HUES48 (cell line): ENCODE measurements around the gene TIMM10.

Experiments used
- H3K27ac ChIP-seq: one replicate; pipeline ENCODE4 v1.7.0; 2013; ENCODE audit warnings: low read depth, low read length, inconsistent platforms
- H3K27me3 ChIP-seq: 2 replicates; pipeline ENCODE4 v1.6.1; 2013; ENCODE audit warnings: mild to moderate bottlenecking, low read length; ENCODE audit not compliant: control insufficient read depth, insufficient read depth
- H3K36me3 ChIP-seq: 2 replicates; pipeline ENCODE4 v1.6.1; 2013; ENCODE audit warnings: low read length; ENCODE audit not compliant: control insufficient read depth, insufficient read depth
- H3K4me1 ChIP-seq: 2 replicates; pipeline ENCODE4 v1.6.1; 2013; ENCODE audit warnings: mild to moderate bottlenecking, low read length; ENCODE audit not compliant: control insufficient read depth, insufficient read depth
- H3K4me3 ChIP-seq: 2 replicates; pipeline ENCODE4 v1.5.1; 2013; ENCODE audit warnings: mild to moderate bottlenecking, low read depth, low read length
- H3K9ac ChIP-seq: 2 replicates; pipeline ENCODE4 v1.6.1; 2013; ENCODE audit warnings: mild to moderate bottlenecking, low read depth, low read length, moderate library complexity
- H3K9me3 ChIP-seq: 2 replicates; pipeline ENCODE4 v1.6.1; 2013; ENCODE audit warnings: low read length; ENCODE audit not compliant: control insufficient read depth, insufficient read depth

The TIMM10 gene

DNA sequence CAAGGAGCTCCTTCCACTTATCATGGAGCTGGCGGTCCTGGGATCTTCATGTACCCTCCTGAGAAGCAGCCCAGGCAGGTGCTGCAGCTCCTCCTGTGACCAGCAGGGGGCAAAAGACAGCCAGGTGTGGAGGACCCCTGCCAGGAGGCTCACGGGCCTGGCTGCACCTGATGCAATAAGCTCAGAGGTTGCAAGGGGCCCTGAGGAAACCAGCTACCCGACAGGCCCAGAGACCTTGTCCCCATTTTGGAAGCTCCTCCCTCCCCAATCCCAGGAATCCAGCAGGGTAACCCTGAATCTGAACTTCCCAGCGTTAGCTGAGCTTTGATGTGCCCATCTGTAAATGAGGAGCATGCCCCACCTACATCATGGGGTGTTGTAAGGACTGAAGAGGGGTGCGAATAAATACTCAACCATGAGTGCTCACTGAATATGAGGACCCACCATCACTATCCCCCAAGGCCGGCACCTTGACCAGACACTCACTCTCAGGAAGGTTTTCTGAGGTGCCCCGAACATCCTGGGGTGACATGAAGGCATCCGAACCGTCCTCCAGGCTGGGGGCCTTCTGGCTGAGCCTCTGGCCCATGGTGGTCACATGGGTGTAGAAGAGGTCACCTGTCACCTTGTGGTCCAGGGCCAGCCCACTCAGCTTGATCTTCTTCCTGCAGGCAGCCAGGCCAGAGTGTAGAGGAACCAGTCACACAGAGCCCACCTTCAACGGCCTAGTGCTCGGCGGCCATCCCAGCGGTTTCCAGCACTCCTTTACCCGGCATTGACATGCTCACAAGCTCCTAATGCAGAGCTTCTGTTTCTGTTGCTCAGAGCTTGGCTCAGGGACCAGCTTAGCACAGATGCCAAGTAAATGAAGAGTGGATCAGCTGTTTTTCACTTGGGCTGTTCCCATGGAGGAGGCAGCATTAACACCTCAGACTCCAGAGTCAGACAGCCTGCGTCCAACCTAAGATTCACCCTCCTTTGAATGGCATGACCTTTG, 36.7 kb downstream of the TIMM10 start:
- H3K9ac ChIP-seq, result peak overlapping the region; percentile 66
- peaks cover 11% of the 10 kb centered on the region; the same call in 1 of the 2 replicates for H3K4me1 ChIP-seq
- peak overlapping the region; percentile 36 for H3K27ac ChIP-seq

DNA sequence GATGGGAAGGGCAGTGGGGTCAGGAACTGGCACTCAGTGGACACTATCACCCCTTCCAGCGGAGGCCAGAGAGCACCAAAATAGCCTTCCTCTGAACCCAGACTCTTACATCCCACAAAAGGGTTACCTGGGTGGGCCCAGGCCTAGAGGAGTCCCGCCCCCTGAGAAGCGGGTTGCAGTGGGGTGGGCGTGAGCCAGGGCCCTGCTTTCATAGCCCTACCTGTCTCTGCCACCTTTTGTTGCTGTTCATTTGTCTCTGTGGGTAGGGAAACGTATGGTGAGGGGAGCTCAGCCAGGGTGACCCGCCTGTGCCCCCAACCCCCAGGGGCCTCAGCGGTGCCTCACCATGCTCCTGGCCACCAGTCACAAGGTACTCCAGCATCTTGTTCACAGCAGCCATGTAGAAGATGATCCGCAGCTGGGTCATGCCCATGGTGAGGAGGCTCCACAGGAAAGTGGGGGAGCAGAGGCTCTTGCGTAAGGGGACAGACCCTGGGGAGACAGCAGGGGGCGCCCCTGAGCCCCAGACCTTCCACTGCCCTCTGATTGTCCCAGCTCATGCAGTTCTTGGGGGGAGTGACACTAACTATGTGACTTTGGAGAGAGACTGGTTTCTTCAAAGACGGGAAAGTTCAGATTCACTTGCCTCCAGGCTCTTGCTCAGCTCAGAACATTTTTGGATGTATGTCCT, 39.0 kb downstream of the TIMM10 start:
- H3K27me3 ChIP-seq, result no peaks in the 10 kb centered on the region
- H3K9ac ChIP-seq, result no peak overlapping the region
- H3K27ac ChIP-seq, result no peak overlapping the region
- H3K4me1 ChIP-seq, result peaks cover 11% of the 10 kb centered on the region; the same call in 1 of the 2 replicates
- H3K9me3 ChIP-seq, result no peaks in the 10 kb centered on the region
- H3K4me3 ChIP-seq, result no peak overlapping the region
- peaks cover 42% of the 10 kb centered on the region for H3K36me3 ChIP-seq

More for the DNA sequence above, 36.7 kb downstream of the TIMM10 start:
- Histone ChIP-seq H3K36me3 (peaks cover 43% of the 10 kb centered on the region), H3K4me3 (no peak overlapping the region), H3K27me3 (no peaks in the 10 kb centered on the region), H3K9me3 (no peaks in the 10 kb centered on the region)

DNA sequence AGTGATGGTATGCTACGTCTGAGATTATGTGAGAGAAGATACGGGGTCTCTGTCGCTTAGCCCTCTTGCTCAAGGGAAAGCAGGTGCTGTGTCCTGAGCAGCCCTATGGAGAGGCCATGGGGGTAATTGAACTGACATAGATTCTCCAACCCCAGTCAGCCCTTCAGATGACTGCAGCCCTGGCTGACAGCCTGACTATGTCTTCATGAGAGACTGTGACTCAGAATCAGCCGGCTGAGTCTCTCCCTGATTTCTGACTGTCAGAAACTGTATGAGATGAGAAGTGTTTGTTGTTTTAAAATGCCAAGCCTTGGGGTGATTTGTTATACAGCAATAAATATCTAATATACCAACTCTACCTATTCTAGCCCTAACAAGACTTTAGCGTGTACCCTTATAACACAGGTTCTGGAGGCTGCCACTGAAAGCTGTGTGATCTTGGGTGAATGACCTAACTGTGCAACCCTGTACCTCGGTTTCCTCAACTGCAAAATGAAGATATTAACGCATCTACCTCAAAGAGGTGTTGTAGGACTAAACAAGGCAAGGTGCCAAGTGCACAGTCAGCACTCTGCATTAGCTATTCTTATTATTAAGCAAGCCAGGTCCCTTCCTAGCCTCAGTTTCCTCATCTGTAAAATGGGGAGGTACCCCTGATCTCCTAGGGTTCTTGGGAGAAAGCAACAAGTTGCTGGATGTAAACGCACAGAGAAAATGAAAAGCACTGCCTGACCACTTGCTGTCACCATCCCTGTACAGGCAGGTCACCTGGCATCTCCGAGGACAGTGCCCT, 39.9 kb downstream of the TIMM10 start:
- H3K9ac ChIP-seq, result no peak overlapping the region
- H3K27me3 ChIP-seq, result no peaks in the 10 kb centered on the region
- peaks cover 44% of the 10 kb centered on the region for H3K36me3 ChIP-seq
- H3K4me3 ChIP-seq, result no peak overlapping the region
- peaks cover 11% of the 10 kb centered on the region; the same call in 1 of the 2 replicates for H3K4me1 ChIP-seq
- no peak overlapping the region for H3K27ac ChIP-seq
- H3K9me3 ChIP-seq, result no peaks in the 10 kb centered on the region

DNA sequence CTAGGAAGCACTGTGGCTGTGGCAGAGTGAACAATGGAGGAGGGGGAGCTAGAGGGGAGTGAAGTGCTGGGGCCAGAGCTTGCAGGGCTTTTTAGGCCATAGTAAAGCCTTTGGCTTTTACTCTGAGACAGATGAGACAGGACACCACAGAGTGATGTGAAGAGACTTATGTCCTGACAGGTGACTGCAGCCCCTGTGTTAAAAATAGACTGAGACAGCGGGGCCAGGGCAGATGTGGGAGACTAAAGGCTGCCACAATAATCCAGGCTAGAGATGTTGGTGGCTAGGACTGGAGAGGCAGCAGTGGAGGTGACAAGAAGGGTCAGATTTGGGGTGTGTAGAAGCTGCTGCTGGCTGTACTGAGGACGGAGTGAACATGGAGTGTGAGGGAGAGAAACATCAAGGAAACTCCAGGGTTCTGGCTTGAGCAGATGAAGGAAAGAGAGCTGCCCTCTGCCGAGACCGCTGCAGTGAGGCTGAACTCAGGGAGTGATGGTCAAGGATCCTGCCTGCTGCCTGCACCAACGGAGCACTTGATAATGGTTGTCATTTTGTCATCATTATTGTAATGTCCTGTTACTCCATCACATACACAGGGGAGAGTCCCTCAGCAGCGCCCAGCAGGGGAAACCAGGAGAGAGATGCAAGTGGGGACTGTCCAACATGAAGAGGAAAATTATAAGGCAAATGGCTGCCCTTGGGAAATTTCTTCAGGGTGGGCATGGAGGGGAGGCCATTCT, 42.5 kb downstream of the TIMM10 start:
- H3K4me3 ChIP-seq, result no peak overlapping the region
- no peaks in the 10 kb centered on the region for H3K9me3 ChIP-seq
- no peak overlapping the region for H3K27ac ChIP-seq
- H3K27me3 ChIP-seq, result peaks cover 11% of the 10 kb centered on the region
- H3K36me3 ChIP-seq, result peaks cover 53% of the 10 kb centered on the region
- no peak overlapping the region for H3K9ac ChIP-seq
- 0 out of 2 replicates have a peak, but pooled peaks cover 4% of the 10 kb centered on the region for H3K4me1 ChIP-seq

DNA sequence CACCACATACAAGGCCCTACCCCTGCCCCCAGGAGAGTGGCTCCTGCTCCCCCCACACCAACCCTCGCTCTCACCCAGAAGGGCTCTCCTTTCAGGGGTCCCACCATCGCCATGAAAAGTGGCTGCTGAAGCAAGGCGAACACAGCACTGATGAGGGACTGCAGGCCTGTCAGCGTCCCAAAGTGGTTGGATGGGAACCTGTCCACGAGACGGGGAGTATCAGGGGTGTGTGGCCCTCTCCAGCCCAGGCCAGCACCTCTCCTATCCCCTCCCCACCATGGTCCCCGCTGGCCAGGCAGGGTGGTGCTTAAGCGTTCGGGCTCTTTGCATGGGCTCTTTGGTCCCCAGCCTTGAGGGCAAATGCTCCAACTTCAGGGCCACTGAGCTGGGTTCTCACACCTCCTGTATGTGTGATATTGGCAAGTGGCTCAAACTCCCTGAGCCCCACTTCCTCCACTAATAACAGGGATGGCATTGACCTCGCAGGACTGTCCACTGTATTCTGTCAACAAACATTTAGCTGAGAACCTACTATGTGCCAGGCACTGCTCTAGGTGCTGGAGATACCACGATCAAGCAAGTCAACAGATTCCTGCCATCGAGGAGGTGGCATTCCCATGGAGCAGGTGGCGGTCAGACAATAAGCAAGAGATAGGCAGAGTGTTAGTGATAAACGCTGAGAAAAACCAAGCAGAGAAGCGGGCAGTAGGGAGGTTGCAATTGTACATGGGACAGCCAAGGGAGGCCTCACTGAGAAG, 43.4 kb downstream of the TIMM10 start:
- Histone ChIP-seq H3K9ac (no peak overlapping the region), H3K9me3 (no peaks in the 10 kb centered on the region), H3K36me3 (peaks cover 53% of the 10 kb centered on the region), H3K4me3 (no peak overlapping the region), H3K4me1 (0 out of 2 replicates have a peak, but pooled peaks cover 3% of the 10 kb centered on the region), H3K27me3 (peaks cover 15% of the 10 kb centered on the region), H3K27ac (no peak overlapping the region)

DNA sequence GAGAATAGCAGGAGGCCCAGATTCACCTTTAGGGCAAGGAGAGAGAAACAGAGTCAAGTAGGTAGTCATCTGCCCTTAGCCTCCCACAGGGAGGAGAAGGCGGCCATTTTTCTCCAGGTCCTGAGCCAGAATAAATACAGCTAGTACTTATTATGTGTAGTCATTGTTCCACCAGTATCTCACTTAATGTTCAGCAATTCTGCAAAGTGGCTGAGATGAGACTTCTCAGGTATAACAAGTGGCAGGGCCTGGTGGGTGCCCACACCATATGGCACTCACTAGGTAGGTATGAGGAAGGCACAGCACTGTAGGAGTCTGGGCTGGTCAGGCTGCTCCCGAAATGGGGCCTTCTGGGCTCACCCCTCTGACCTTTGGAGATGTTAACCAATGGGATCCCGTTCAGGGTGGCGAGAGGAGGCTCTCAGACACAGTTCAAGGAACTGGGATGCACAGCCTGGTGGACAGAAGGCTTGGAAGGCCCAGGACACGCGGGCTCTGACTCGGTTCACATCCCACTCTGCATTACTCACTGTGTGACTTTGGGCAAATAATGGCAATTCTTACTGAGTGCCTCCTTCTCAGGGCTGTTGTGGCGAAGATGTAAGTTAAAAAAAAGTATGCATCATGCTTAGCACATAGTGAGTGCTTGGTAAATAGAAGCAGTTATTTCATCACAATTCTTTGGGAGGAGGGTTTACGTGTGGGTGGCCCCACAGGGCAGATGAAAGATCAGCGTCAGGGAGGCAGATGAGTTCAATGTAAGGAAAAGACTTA, 45.1 kb downstream of the TIMM10 start:
- no peak overlapping the region for H3K27ac ChIP-seq
- H3K4me1 ChIP-seq, result peaks cover 13% of the 10 kb centered on the region

DNA sequence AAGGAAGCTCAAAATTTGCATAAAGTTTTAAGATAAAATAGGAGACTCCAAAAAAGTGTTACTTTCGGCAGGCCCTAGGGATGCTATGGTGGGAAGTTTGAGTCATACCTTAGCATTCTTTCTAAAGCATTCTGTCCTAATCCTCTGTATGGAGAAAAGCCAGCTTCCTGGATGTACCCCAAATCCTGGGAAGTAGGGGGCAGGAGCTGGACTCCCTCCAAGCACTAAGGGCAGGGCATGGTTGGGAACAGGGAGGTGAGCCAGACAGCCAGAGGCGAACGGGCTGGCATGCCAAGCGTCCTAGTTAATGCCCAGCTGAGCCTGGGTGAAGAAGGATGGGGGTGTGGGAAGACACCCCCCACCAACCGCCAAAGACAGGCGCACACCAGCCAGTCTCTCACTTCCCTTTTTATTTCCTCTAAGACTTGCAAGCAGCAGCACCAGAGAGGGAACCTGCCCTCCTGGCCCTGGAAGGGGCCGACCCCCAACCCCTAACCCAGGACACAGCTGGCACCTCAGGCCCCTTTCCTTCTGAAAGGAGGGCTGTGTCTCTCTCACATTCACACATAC, 46.3 kb downstream of the TIMM10 start:
- H3K4me3 ChIP-seq, result no peak overlapping the region
- no peak overlapping the region for H3K9ac ChIP-seq
- peaks cover 36% of the 10 kb centered on the region for H3K27me3 ChIP-seq
- no peaks in the 10 kb centered on the region for H3K9me3 ChIP-seq
- peaks cover 15% of the 10 kb centered on the region for H3K4me1 ChIP-seq
- peaks cover 39% of the 10 kb centered on the region for H3K36me3 ChIP-seq
- H3K27ac ChIP-seq, result no peak overlapping the region

More for the DNA sequence above, 45.1 kb downstream of the TIMM10 start:
- peaks cover 32% of the 10 kb centered on the region for H3K27me3 ChIP-seq
- no peaks in the 10 kb centered on the region for H3K9me3 ChIP-seq
- peaks cover 43% of the 10 kb centered on the region for H3K36me3 ChIP-seq
- H3K4me3 ChIP-seq, result no peak overlapping the region
- H3K9ac ChIP-seq, result no peak overlapping the region

DNA sequence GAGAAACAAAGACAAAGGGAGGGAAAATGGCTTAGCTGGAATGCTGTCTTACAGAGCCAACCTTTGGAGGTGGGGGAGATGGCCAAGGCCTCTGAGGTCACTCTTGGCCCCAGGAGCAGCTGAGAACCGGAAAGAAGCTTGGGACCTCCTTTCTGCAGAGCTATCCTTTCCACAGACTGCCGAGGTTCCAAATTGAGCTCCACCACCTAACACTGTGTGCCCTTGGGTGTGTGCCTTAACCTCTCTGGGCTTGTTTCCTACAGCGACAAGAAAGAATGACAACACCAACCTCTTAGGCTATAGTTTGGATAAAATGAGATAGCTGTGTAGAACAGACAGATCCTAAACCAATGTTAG, 47.0 kb downstream of the TIMM10 start:
- Histone ChIP-seq H3K27me3 (peaks cover 36% of the 10 kb centered on the region), H3K36me3 (peaks cover 34% of the 10 kb centered on the region), H3K4me1 (peaks cover 15% of the 10 kb centered on the region), H3K9me3 (no peaks in the 10 kb centered on the region), H3K9ac (no peak overlapping the region), H3K27ac (no peak overlapping the region), H3K4me3 (peak overlapping the region; percentile 83)
